Testis (tissue), 2 donors: ENCODE results near the gene PTMA.

Experiments used
- CTCF ChIP-seq, 3 experiments: fragments of 450-650 bp in 2 of 3; fragments of 200-600 bp in 1 of 3; sonication (generic) in 1 of 3; IDR thresholded peaks; one replicate each; pipeline ENCODE4 v1.5.1; 2016 to 2019; ENCODE audit warnings: antibody characterized with exemption in 3 of 3, mild to moderate bottlenecking in 2 of 3, moderate library complexity in 1 of 3
- POLR2A ChIP-seq: fragments of 450-650 bp; IDR thresholded peaks from one replicate; pipeline ENCODE4 v1.6.1; 2017; ENCODE audit warnings: antibody characterized with exemption, mild to moderate bottlenecking, moderate library complexity

GRCh38 chr2:231722721-231723307 is 14.5 kb downstream of the PTMA start:
- no peak for TF ChIP-seq CTCF (IDR thresholded peaks at IDR 0.05)
- TF ChIP-seq POLR2A = no peak
